Neural cell (in vitro differentiated cells): ENCODE measurements around the gene MTR. TPM values are rescaled to one million over a fixed set of nuclear protein-coding genes. Genes with fewer than 3 reads are reported as not detected.

Experiments used
- H2AFZ ChIP-seq: fragments of 200-600, 300-800 bp; sonication (generic), shearing (Covaris generic); 2 replicates; pipeline ENCODE4 v1.6.0; 2014; ENCODE audit warnings: low read depth, mild to moderate bottlenecking, antibody characterized with exemption, low read length, moderate library complexity
- H3F3A ChIP-seq: fragments of 200-600 bp; shearing (Covaris generic); 2 replicates; pipeline ENCODE4 v1.6.1; 2016; ENCODE audit warnings: mild to moderate bottlenecking, moderate library complexity, mixed read lengths, antibody characterized with exemption, low read length; ENCODE audit not compliant: insufficient read depth, poor library complexity, severe bottlenecking
- H3K27ac ChIP-seq: fragments of 200-600, 300-800 bp; sonication (generic), shearing (Covaris generic); 2 replicates; pipeline ENCODE4 v1.5.1; 2014; ENCODE audit warnings: mild to moderate bottlenecking, low read length, moderate library complexity
- H3K27me3 ChIP-seq: fragments of 300-800, 200-600 bp; sonication (generic), shearing (Covaris generic); 2 replicates; pipeline ENCODE4 v1.6.0; 2014; ENCODE audit warnings: mild to moderate bottlenecking, low read depth, low read length, moderate library complexity; ENCODE audit not compliant: insufficient read depth
- H3K36me3 ChIP-seq: fragments of 300-800, 200-600 bp; sonication (generic), shearing (Covaris generic); 2 replicates; pipeline ENCODE4 v1.5.1; 2014; ENCODE audit warnings: mild to moderate bottlenecking, antibody characterized with exemption, low read length, moderate library complexity; ENCODE audit not compliant: insufficient read depth
- H3K4me2 ChIP-seq: fragments of 300-800, 200-600 bp; sonication (generic), shearing (Covaris generic); 2 replicates; pipeline ENCODE4 v1.6.0; 2014; ENCODE audit warnings: mild to moderate bottlenecking, low read length
- H3K4me3 ChIP-seq: fragments of 300-800, 200-600 bp; sonication (generic), shearing (Covaris generic); 2 replicates; pipeline ENCODE4 v1.5.1; 2014; ENCODE audit warnings: mild to moderate bottlenecking, low read length, moderate library complexity
- H3K79me2 ChIP-seq: fragments of 200-600 bp; shearing (Covaris generic); replicated peaks from 2 replicates; pipeline ENCODE4 v1.6.0; 2014; ENCODE audit warnings: mild to moderate bottlenecking, low read length, moderate library complexity; ENCODE audit not compliant: insufficient read depth
- H3K9ac ChIP-seq: fragments of 300-800, 200-600 bp; sonication (generic), shearing (Covaris generic); 2 replicates; pipeline ENCODE4 v1.6.1; 2016; ENCODE audit warnings: mild to moderate bottlenecking, low read length, mixed read lengths
- H3K9me2 ChIP-seq: fragments of 200-600 bp; shearing (Covaris generic); 2 replicates; pipeline ENCODE4 v1.6.1; 2016; ENCODE audit warnings: mild to moderate bottlenecking, low read length, mixed read lengths; ENCODE audit not compliant: insufficient read depth
- H3K9me3 ChIP-seq: fragments of 200-600, 300-800 bp; sonication (generic), shearing (Covaris generic); 2 replicates; pipeline ENCODE4 v1.6.1; 2016; ENCODE audit warnings: mild to moderate bottlenecking, mixed run types, low read length, moderate library complexity, mixed read lengths
- H4K20me1 ChIP-seq: fragments of 200-600 bp; shearing (Covaris generic); 2 replicates; pipeline ENCODE4 v1.6.1; 2016; ENCODE audit warnings: mild to moderate bottlenecking, mixed run types; ENCODE audit not compliant: insufficient read depth
- CTCF ChIP-seq: fragments of 450-650 bp; IDR thresholded peaks from 2 replicates; pipeline ENCODE4 v1.5.1; 2014; ENCODE audit warnings: antibody characterized with exemption, mild to moderate bottlenecking, moderate library complexity; ENCODE audit not compliant: poor library complexity, severe bottlenecking
- EP300 ChIP-seq: fragments of 450-650 bp; conservative IDR thresholded peaks from 2 replicates; pipeline ENCODE4 v1.6.1; 2014; ENCODE audit warnings: antibody characterized with exemption, mild to moderate bottlenecking, moderate library complexity; ENCODE audit not compliant: poor library complexity, severe bottlenecking
- EZH2 ChIP-seq: fragments of 200-600, 300-800 bp; shearing (Covaris generic), sonication (generic); IDR thresholded peaks from 2 replicates; pipeline ENCODE4 v1.6.1; 2014; ENCODE audit warnings: antibody characterized with exemption, low read length, borderline replicate concordance, mild to moderate bottlenecking; ENCODE audit not compliant: insufficient read depth, poor library complexity, severe bottlenecking
- MXI1 ChIP-seq: fragments of 450-650 bp; conservative IDR thresholded peaks from 2 replicates; pipeline ENCODE4 v1.6.1; 2014; ENCODE audit warnings: antibody characterized with exemption, mild to moderate bottlenecking; ENCODE audit not compliant: poor library complexity, severe bottlenecking
- POLR2AphosphoS5 ChIP-seq: IDR thresholded peaks from 2 replicates; pipeline ENCODE4 v1.6.1; 2012
- RAD21 ChIP-seq: fragments of 450-650 bp; conservative IDR thresholded peaks from 2 replicates; pipeline ENCODE4 v1.6.1; 2014; ENCODE audit warnings: antibody characterized with exemption, mild to moderate bottlenecking, moderate library complexity
- SMC3 ChIP-seq: fragments of 450-650 bp; conservative IDR thresholded peaks from 2 replicates; pipeline ENCODE4 v1.6.1; 2014; ENCODE audit warnings: antibody characterized with exemption, mild to moderate bottlenecking, moderate library complexity; ENCODE audit not compliant: poor library complexity
- TAF1 ChIP-seq: IDR thresholded peaks from 2 replicates; pipeline ENCODE4 v1.6.1; 2012; ENCODE audit warnings: low read depth
- polyA plus RNA-seq: library from polyadenylated mRNA; depleted of rRNA; stranded (reverse); fragments of >200 nt; gene quantifications from 2 replicates; pipeline ENCODE4 v1.2.3, GENCODE V29; 2014
- TF ChIP-seq, protein P1 (sequence below): IDR thresholded peaks from 2 replicates; pipeline ENCODE4 v1.6.1; 2012; ENCODE audit warnings: borderline replicate concordance

MTR gene
- polyA plus RNA-seq, 1 donor from 2014 or later: 14.1 TPM

DNA sequence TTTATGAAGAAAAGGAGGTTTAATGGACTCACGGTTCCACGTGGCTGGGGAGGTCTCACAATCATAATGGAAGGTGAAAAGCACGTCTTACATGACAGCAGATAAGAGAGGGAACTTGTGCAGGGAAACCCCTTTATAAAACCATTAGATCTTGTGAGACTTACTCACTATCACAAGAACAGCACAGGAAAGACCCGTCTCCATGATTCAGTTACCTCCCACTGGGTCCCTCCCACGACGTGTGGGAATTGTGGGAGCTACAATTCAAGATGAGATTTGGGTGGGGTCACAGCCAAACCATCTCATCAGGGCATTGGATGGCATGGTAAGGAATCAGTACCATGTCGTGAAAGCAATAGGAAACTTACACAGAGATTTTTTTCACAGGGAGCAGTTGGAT is 63.1 kb downstream of the MTR start:
- Histone ChIP-seq H3K27me3 (no peaks in the 10 kb centered on the region), H3K9ac (no peak overlapping the region), H3K4me3 (no peak overlapping the region), H4K20me1 (no peaks in the 10 kb centered on the region), H3K4me2 (no peak overlapping the region), H3K9me2 (no peaks in the 10 kb centered on the region), H2AFZ (no peak overlapping the region), H3K36me3 (no peaks in the 10 kb centered on the region), H3K79me2 (no peaks in the 10 kb centered on the region), H3F3A (no peaks in the 10 kb centered on the region), H3K27ac (no peak overlapping the region), H3K9me3 (no peaks in the 10 kb centered on the region)
- TF ChIP-seq CTCF (no peak), SMC3 (no peak), EP300 (no peak)
- TF ChIP-seq, protein P1, sequence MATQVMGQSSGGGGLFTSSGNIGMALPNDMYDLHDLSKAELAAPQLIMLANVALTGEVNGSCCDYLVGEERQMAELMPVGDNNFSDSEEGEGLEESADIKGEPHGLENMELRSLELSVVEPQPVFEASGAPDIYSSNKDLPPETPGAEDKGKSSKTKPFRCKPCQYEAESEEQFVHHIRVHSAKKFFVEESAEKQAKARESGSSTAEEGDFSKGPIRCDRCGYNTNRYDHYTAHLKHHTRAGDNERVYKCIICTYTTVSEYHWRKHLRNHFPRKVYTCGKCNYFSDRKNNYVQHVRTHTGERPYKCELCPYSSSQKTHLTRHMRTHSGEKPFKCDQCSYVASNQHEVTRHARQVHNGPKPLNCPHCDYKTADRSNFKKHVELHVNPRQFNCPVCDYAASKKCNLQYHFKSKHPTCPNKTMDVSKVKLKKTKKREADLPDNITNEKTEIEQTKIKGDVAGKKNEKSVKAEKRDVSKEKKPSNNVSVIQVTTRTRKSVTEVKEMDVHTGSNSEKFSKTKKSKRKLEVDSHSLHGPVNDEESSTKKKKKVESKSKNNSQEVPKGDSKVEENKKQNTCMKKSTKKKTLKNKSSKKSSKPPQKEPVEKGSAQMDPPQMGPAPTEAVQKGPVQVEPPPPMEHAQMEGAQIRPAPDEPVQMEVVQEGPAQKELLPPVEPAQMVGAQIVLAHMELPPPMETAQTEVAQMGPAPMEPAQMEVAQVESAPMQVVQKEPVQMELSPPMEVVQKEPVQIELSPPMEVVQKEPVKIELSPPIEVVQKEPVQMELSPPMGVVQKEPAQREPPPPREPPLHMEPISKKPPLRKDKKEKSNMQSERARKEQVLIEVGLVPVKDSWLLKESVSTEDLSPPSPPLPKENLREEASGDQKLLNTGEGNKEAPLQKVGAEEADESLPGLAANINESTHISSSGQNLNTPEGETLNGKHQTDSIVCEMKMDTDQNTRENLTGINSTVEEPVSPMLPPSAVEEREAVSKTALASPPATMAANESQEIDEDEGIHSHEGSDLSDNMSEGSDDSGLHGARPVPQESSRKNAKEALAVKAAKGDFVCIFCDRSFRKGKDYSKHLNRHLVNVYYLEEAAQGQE: no peak

- Histone ChIP-seq H3K36me3 (no peaks in the 10 kb centered on the region), H4K20me1 (no peaks in the 10 kb centered on the region), H3K9me3 (no peaks in the 10 kb centered on the region), H3F3A (peaks cover 7% of the 10 kb centered on the region), H3K27me3 (no peaks in the 10 kb centered on the region), H3K9ac (no peak overlapping the region), H2AFZ (no peak overlapping the region), H3K27ac (no peak overlapping the region), H3K9me2 (no peaks in the 10 kb centered on the region), H3K4me2 (no peak overlapping the region), H3K79me2 (no peaks in the 10 kb centered on the region), H3K4me3 (no peak overlapping the region)
- TF ChIP-seq TAF1 (no peak), RAD21 (no peak), POLR2AphosphoS5 (no peak), SMC3 (no peak), EZH2 (no peak), MXI1 (no peak), CTCF (no peak), EP300 (no peak)
- TF ChIP-seq, protein P1: no peak
These were observed 65.0 kb downstream of the MTR start for GRCh38 chr1:236860101-236860500.
